Measurements from ENCODE around the gene SPEF1. TPM values are rescaled to one million over a fixed set of nuclear protein-coding genes. Genes with fewer than 3 reads are reported as not detected.

Gene SPEF1
- 0.16 and 0.76 TPM in 2 replicates for total RNA-seq

GRCh38 chr20:3781153-3781910 is at the start of gene SPEF1:
SPEF1 (minus strand) TSS chr20:3781448; CDS start chr20:3781287, 161 bp downstream.

GRCh38 chr20:3820048-3820900 is 39.0 kb upstream of the SPEF1 start, which contains the start of gene AP5S1:
AP5S1 (plus strand) TSS chr20:3820547; CDS start chr20:3822118, 1,571 bp downstream.

GRCh38 chr20:3795511-3796468 is 14.5 kb upstream of the SPEF1 start, which contains the start of gene CDC25B:
CDC25B (plus strand) TSS chr20:3796310; CDS start chr20:3796532, 222 bp downstream.

GRCh38 chr20:3786665-3787323 is 5.5 kb upstream of the SPEF1 start, which contains the start of gene CENPB:
CENPB (minus strand) TSS chr20:3786740; CDS start chr20:3786483, 257 bp downstream.

GRCh38 chr20:3767427-3768341 is 13.6 kb downstream of the SPEF1 start, which contains the start of gene ADISSP:
ADISSP (minus strand) TSS chr20:3767753; CDS start chr20:3760100, 7,653 bp downstream.

GRCh38 chr20:3732327-3733118 is 48.7 kb downstream of the SPEF1 start, which contains the start of gene HSPA12B:
HSPA12B (plus strand) TSS chr20:3732685; CDS start chr20:3738675, 5,990 bp downstream.

Other genes with a start within 250 kb of the SPEF1 start
- not detected in 2 replicates for gene GFRA4, start 118.0 kb downstream of the SPEF1 start, total RNA-seq
- gene ADAM33, start 99.4 kb downstream of the SPEF1 start, total RNA-seq = 0.33 and 2.2 TPM in 2 replicates
- not detected in 2 replicates for gene SIGLEC1, start 68.8 kb downstream of the SPEF1 start, total RNA-seq
- 0.13 TPM in 1 of 2 replicates, not detected in the other for gene HSPA12B, start 48.8 kb downstream of the SPEF1 start, total RNA-seq
- 38.9 and 59.0 TPM in 2 replicates for gene ADISSP, start 13.7 kb downstream of the SPEF1 start, total RNA-seq
- gene CENPB, start 5.3 kb upstream of the SPEF1 start, total RNA-seq = 70.2 and 88.3 TPM in 2 replicates
- gene CDC25B, start 14.9 kb upstream of the SPEF1 start, total RNA-seq = 54.3 and 72.8 TPM in 2 replicates
- 17.9 and 21.2 TPM in 2 replicates for gene AP5S1, start 39.1 kb upstream of the SPEF1 start, total RNA-seq
- 22.0 and 29.4 TPM in 2 replicates for gene MAVS, start 65.4 kb upstream of the SPEF1 start, total RNA-seq
- gene PANK2, start 107.9 kb upstream of the SPEF1 start, total RNA-seq = 17.9 and 23.0 TPM in 2 replicates
- 7.2 and 8.4 TPM in 2 replicates for gene RNF24, start 234.1 kb upstream of the SPEF1 start, total RNA-seq

Measured in mesangial cell (primary cell).